ENCODE measurements around the gene TMOD1.

TMOD1 gene

GRCh38 chr9:97518909-97519307 is 17.4 kb downstream of the TMOD1 start:
- DNase-seq = no peak

- no peak for DNase-seq
These were observed 18.0 kb downstream of the TMOD1 start for GRCh38 chr9:97519441-97519970.

- no peak for DNase-seq
These were observed 20.3 kb downstream of the TMOD1 start for GRCh38 chr9:97521576-97522333.

- no peak for DNase-seq
These were observed 23.0 kb downstream of the TMOD1 start for GRCh38 chr9:97524424-97524823.

- DNase-seq = no peak
These were observed 24.0 kb downstream of the TMOD1 start for GRCh38 chr9:97525451-97525850.

- DNase-seq = no peak
These were observed 25.6 kb downstream of the TMOD1 start for GRCh38 chr9:97526895-97527575.

- no peak for DNase-seq
These were observed 26.4 kb downstream of the TMOD1 start for GRCh38 chr9:97527626-97528528.

GRCh38 chr9:97528529-97529230 is 27.2 kb downstream of the TMOD1 start:
- DNase-seq = no peak

- no peak for DNase-seq
These were observed 28.1 kb downstream of the TMOD1 start for GRCh38 chr9:97529363-97530076.

- no peak for DNase-seq
These were observed 30.5 kb downstream of the TMOD1 start for GRCh38 chr9:97531888-97532376.

- DNase-seq = no peak
These were observed 32.7 kb downstream of the TMOD1 start for GRCh38 chr9:97534185-97534584.

GRCh38 chr9:97534961-97535594 is 33.6 kb downstream of the TMOD1 start:
- DNase-seq = no peak

GRCh38 chr9:97535771-97536170 is 34.3 kb downstream of the TMOD1 start:
- no peak for DNase-seq

GRCh38 chr9:97536480-97536879 is 35.0 kb downstream of the TMOD1 start:
- DNase-seq = no peak

- DNase-seq = no peak
These were observed 42.1 kb downstream of the TMOD1 start for GRCh38 chr9:97543561-97543960.

GRCh38 chr9:97545486-97545885 is 44.0 kb downstream of the TMOD1 start:
- DNase-seq = no peak

- no peak for DNase-seq
These were observed 45.8 kb downstream of the TMOD1 start for GRCh38 chr9:97547098-97547829.

GRCh38 chr9:97548379-97548778 is 46.9 kb downstream of the TMOD1 start:
- no peak for DNase-seq

- no peak for DNase-seq
These were observed 47.5 kb downstream of the TMOD1 start for GRCh38 chr9:97548819-97549540.

GRCh38 chr9:97550386-97550785 is 48.9 kb downstream of the TMOD1 start:
- DNase-seq = no peak

Data from NCI-H526 (cell line).